Natural killer cell (primary cell): Measurements from ENCODE around the gene MBLAC1. TPM values are rescaled to one million over a fixed set of nuclear protein-coding genes. Genes with fewer than 3 reads are reported as not detected.

Source experiments
- ATAC-seq, 3 donors: fragments of 150-1000 bp in 2 of 3; fragments of 200-7000 bp in 1 of 3; cut with Tn5 transposase; 1 replicate in 1 of 3; 2 replicates in 2 of 3; pipeline ENCODE4 v1.10.0; 2021; ENCODE audit warnings: mild to moderate bottlenecking in 2 of 3, moderate library complexity in 2 of 3
- DNase-seq, 2 donors: peaks; one replicate each; pipeline versions ENCODE4 v3.0.0 to v3.0.0-alpha.2; 2013 to 2021; ENCODE audit warnings: mixed read lengths in 1 of 2
- H3K27ac ChIP-seq: one replicate; pipeline ENCODE4 v1.5.1; 2013; ENCODE audit warnings: mild to moderate bottlenecking, low read length
- H3K27me3 ChIP-seq: one replicate; pipeline ENCODE4 v1.6.1; 2013; ENCODE audit warnings: low read length; ENCODE audit not compliant: control insufficient read depth, insufficient read depth
- H3K36me3 ChIP-seq: one replicate; pipeline ENCODE4 v1.6.1; 2013; ENCODE audit warnings: low read length; ENCODE audit not compliant: control insufficient read depth, insufficient read depth
- H3K4me1 ChIP-seq: one replicate; pipeline ENCODE4 v1.6.1; 2013; ENCODE audit warnings: low read length; ENCODE audit not compliant: control insufficient read depth, insufficient read depth
- H3K4me3 ChIP-seq: one replicate; pipeline ENCODE4 v1.5.1; 2013; ENCODE audit warnings: low read length
- H3K9me3 ChIP-seq: one replicate; pipeline ENCODE4 v1.6.1; 2013; ENCODE audit warnings: low read length; ENCODE audit not compliant: control insufficient read depth, insufficient read depth
- H3K27ac Mint-ChIP-seq, 2 donors: one replicate each; pipeline ENCODE4 v1.8.0; 2022; ENCODE audit warnings: mild to moderate bottlenecking in 2 of 2, mixed read lengths in 2 of 2, moderate library complexity in 1 of 2
- H3K27me3 Mint-ChIP-seq, 2 donors: one replicate each; pipeline ENCODE4 v1.8.0; 2022; ENCODE audit warnings: low read depth in 2 of 2, mixed read lengths in 2 of 2
- H3K36me3 Mint-ChIP-seq: one replicate; pipeline ENCODE4 v1.8.0; 2022; ENCODE audit warnings: mixed read lengths
- H3K4me1 Mint-ChIP-seq, 2 donors: one replicate each; pipeline ENCODE4 v1.8.0; 2022; ENCODE audit warnings: mixed read lengths in 2 of 2
- H3K4me3 Mint-ChIP-seq: one replicate; pipeline ENCODE4 v1.8.0; 2022; ENCODE audit warnings: mild to moderate bottlenecking, moderate library complexity, mixed read lengths
- H3K9me3 Mint-ChIP-seq, 2 donors: one replicate each; pipeline ENCODE4 v1.8.0; 2022; ENCODE audit warnings: mixed read lengths in 2 of 2
- CTCF ChIP-seq: fragments of 200-600 bp; IDR thresholded peaks from one replicate; pipeline ENCODE4 v1.8.0; 2022; ENCODE audit warnings: antibody characterized with exemption
- WGBS: methylation state at CpG from one replicate; pipeline ENCODE4 v1.1.7; 2013; ENCODE audit warnings: missing lambda C conversion rate; ENCODE audit not compliant: insufficient coverage; 5-methylcytosine and 5-hydroxymethylcytosine counted together
- intact Hi-C: fragments of 100-400 bp; cut with micrococcal nuclease; formaldehyde crosslinking; loops from one replicate; pipeline ENCODE4 v1.14.2; 2022
- total RNA-seq, 4 donors: library from RNA; stranded (reverse); fragments of 120-200 nt in 1 of 4; gene quantifications; one replicate each; pipeline versions ENCODE4 v1.2.3 to v1.2.4, GENCODE V29; 2013 to 2022

Gene MBLAC1
- total RNA-seq, 3 donors from 2014 or later (not counting 1 experiment from before 2014, with no cell fraction given) = 2.8 to 4.3 (median 4.1) TPM

DNA sequence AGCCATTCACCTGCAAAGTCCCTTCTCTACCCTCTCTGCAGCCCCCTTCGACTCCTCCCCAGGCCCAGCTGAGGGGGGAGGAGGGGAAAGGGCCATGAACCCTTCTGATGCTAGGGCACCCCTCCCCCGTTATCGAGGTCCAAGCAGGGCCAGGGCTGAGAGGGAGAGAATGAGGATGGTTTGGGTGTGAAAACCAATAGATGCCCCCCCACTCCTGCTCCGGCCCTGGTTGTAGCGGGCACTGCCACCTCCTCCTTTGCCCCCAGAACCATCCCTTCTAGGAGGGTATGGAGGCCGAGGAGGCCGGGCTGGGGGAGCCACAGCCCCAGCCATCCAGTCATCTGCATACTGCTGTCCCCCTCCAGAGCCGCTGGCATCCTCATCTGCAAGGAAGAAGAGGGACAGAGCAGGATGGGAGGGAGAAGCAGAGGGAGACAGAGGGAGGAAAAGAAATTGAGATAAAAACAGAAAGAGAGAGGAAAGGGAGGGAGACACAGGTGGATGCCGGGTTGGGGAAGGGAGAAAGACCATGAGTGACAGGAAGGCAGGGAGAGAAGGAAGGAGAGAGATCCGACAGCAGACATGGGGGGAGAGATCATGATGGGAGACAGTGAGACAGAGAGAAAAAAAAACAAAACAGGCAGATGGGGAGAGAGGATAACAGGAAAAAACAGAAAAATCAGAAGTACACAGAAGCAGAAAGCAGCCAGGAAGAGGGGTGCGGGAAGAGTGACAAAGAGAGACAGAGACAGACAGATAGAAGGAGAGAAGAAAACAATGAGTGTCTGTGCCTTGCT is 43.5 kb downstream of the MBLAC1 start:
- no peak for ATAC-seq
- Mint-ChIP-seq H3K4me3 (peak overlapping the region; percentile 70), H3K36me3 (no peaks in the 10 kb centered on the region), H3K27ac (no peak overlapping the region), H3K4me1 (peaks cover 28 to 48% of the 10 kb centered on the region in 2 donors), H3K27me3 (peaks cover 47 to 52% of the 10 kb centered on the region in 2 donors), H3K9me3 (no peaks in the 10 kb centered on the region)
- no peaks in the 10 kb centered on the region for H3K36me3 ChIP-seq
- peaks cover 44% of the 10 kb centered on the region for H3K4me1 ChIP-seq
- H3K27ac ChIP-seq = no peak overlapping the region
- DNase-seq = peak in 1 of 2 donors; percentile 17
- H3K27me3 ChIP-seq = peaks cover 36% of the 10 kb centered on the region
- no peaks in the 10 kb centered on the region for H3K9me3 ChIP-seq
- no peak for TF ChIP-seq CTCF
- WGBS = 84% methylated on average over 10 of the region's 11 CpGs
- intact Hi-C loops = no loop called here
- no peak overlapping the region for H3K4me3 ChIP-seq

GRCh38 chr7:100171087-100171681 is 44.4 kb downstream of the MBLAC1 start:
- DNase-seq (peak in 1 of 2 donors; percentile 63), ATAC-seq (peak; percentile 70 to 78 (median 73))
- no peaks in the 10 kb centered on the region for H3K36me3 Mint-ChIP-seq
- H3K4me3 ChIP-seq = peak overlapping the region; percentile 11
- peak overlapping the region; percentile 70 for H3K4me3 Mint-ChIP-seq
- no peaks in the 10 kb centered on the region for H3K36me3 ChIP-seq
- H3K27ac ChIP-seq = no peak overlapping the region
- TF ChIP-seq CTCF = no peak
- H3K27me3 ChIP-seq = peaks cover 36% of the 10 kb centered on the region
- peaks cover 28 to 48% of the 10 kb centered on the region in 2 donors for H3K4me1 Mint-ChIP-seq
- H3K9me3 Mint-ChIP-seq = no peaks in the 10 kb centered on the region
- intact Hi-C loops = no loop called here
- no peaks in the 10 kb centered on the region for H3K9me3 ChIP-seq
- 6% methylated on average over 61 of the region's 61 CpGs for WGBS
- no peak overlapping the region for H3K27ac Mint-ChIP-seq
- H3K4me1 ChIP-seq = peaks cover 42% of the 10 kb centered on the region
- peaks cover 42 to 45% of the 10 kb centered on the region in 2 donors for H3K27me3 Mint-ChIP-seq

DNA sequence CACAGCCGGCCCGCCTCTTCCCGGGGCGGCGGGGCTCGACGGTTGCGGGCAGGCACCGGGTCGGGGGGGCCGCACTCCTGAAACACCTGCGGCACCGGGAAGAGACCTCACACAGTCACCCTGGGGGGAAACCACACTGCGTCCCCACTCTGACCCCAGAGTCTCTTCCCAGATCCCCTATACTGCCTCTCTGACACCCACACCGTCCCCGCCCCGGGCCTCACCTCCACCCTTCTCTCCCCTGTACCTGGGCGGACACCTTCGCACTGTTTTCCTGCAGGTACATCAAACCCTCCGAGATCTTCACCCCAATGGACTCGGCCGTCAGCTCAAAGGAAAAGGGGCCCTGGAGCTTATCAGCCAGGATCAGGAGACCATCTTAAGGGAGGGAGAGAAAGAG is 45.1 kb downstream of the MBLAC1 start:
- Histone ChIP-seq H3K27ac (no peak overlapping the region), H3K9me3 (no peaks in the 10 kb centered on the region), H3K27me3 (peaks cover 30% of the 10 kb centered on the region), H3K4me1 (peaks cover 37% of the 10 kb centered on the region), H3K4me3 (no peak overlapping the region), H3K36me3 (no peaks in the 10 kb centered on the region)
- Mint-ChIP-seq H3K4me3 (peak overlapping the region; percentile 75), H3K27me3 (peaks cover 35 to 38% of the 10 kb centered on the region in 2 donors), H3K27ac (no peak overlapping the region), H3K9me3 (no peaks in the 10 kb centered on the region), H3K4me1 (peaks cover 33 to 48% of the 10 kb centered on the region in 2 donors), H3K36me3 (no peaks in the 10 kb centered on the region)
- intact Hi-C loops = no loop called here
- ATAC-seq (peak in 2 of 3 donors; percentile 12 to 19), DNase-seq (peak in 1 of 2 donors; percentile 36)
- TF ChIP-seq CTCF = no peak
- 12% methylated on average over 22 of the region's 22 CpGs for WGBS
